ENCODE data around the gene NLRP3. TPM values are rescaled to one million over a fixed set of nuclear protein-coding genes. Genes with fewer than 3 reads are reported as not detected.

The NLRP3 gene
- polyA plus RNA-seq, 1 of the 3 experiments (the other 2 are of a cell fraction), result 0.87 TPM

- no peak for DNase-seq
- H3K79me2 ChIP-seq (ENCODE audit: insufficient read depth), result no peaks in the 10 kb centered on the region
- H4K20me1 ChIP-seq (ENCODE audit: insufficient read depth), result no peaks in the 10 kb centered on the region
- no peaks in the 10 kb centered on the region for H3K27me3 ChIP-seq (ENCODE audit: insufficient read depth)
- H3K4me3 ChIP-seq (ENCODE audit: low read depth in 2 of 2, low read length in 1 of 2), result no peak overlapping the region
- H3K27ac ChIP-seq (ENCODE audit: low read depth in 2 of 2, low read length in 1 of 2), result no peak overlapping the region
- no peaks in the 10 kb centered on the region for H3K9me2 ChIP-seq
- TF ChIP-seq RAD21 (IDR thresholded peaks at IDR 0.05; ENCODE audit: low read length) (no peak), RXRA (IDR thresholded peaks at IDR 0.05; ENCODE audit: borderline replicate concordance, low read depth) (no peak), PBX3 (IDR thresholded peaks at IDR 0.05) (no peak), REST (IDR thresholded peaks at IDR 0.05; ENCODE audit: low read depth, low read length) (no peak), MEF2A (IDR thresholded peaks at IDR 0.05; ENCODE audit: borderline replicate concordance, low read depth) (no peak), FOXM1 (IDR thresholded peaks at IDR 0.05; ENCODE audit: low read depth) (no peak), EZH2phosphoT487 (IDR thresholded peaks at IDR 0.05; ENCODE audit: borderline replicate concordance, low read depth) (no peak)
- H2AFZ ChIP-seq (ENCODE audit: low read depth), result no peak overlapping the region
- H3F3A ChIP-seq (replicated peaks; ENCODE audit: insufficient read depth), result no peaks in the 10 kb centered on the region
- H3K9me3 ChIP-seq, result no peaks in the 10 kb centered on the region
- CTCF ChIA-PET, result no interaction called here
- no peak overlapping the region for H3K9ac ChIP-seq
- no peaks in the 10 kb centered on the region for H3K36me3 ChIP-seq (replicated peaks in 1 of 2; ENCODE audit: control insufficient read depth in 1 of 2, insufficient read depth in 2 of 2, low read length in 1 of 2)
- POLR2A ChIA-PET, result no interaction called here
- no peaks in the 10 kb centered on the region for H3K4me1 ChIP-seq (ENCODE audit: control insufficient read depth in 1 of 2, insufficient read depth in 2 of 2, low read depth in 1 of 2, low read length in 1 of 2)
- H3K4me2 ChIP-seq, result no peak overlapping the region
- WGBS (ENCODE audit: low lambda C conversion rate), result 52% methylated on average over 6 of the region's 6 CpGs
Observed at GRCh38 chr1:247440001-247440620, 24.1 kb downstream of the NLRP3 start.

- no peak overlapping the region for H3K4me2 ChIP-seq
- H3K79me2 ChIP-seq (ENCODE audit: insufficient read depth), result no peaks in the 10 kb centered on the region
- H3K4me3 ChIP-seq (ENCODE audit: low read depth in 2 of 2, low read length in 1 of 2), result no peak overlapping the region
- TF ChIP-seq USF1 (IDR thresholded peaks at IDR 0.05; ENCODE audit: borderline replicate concordance, low read depth), result no peak
- TF ChIP-seq RFX5 (IDR thresholded peaks at IDR 0.05; ENCODE audit: low read length), result no peak
- TF ChIP-seq TAF1 (IDR thresholded peaks at IDR 0.05; ENCODE audit: borderline replicate concordance, low read depth, low read length), result no peak
- TF ChIP-seq NRF1 (IDR thresholded peaks at IDR 0.05; ENCODE audit: low read depth, low read length), result no peak
- no peak for TF ChIP-seq ZBTB33 (IDR thresholded peaks at IDR 0.05; ENCODE audit: borderline replicate concordance, low read depth)
- no peak for TF ChIP-seq FOXM1 (IDR thresholded peaks at IDR 0.05; ENCODE audit: low read depth)
- TF ChIP-seq MAX (IDR thresholded peaks at IDR 0.05; ENCODE audit: low read depth), result no peak
- H2AFZ ChIP-seq (ENCODE audit: low read depth), result no peak overlapping the region
- no peaks in the 10 kb centered on the region for H3K9me2 ChIP-seq
- no peaks in the 10 kb centered on the region for H3K4me1 ChIP-seq (ENCODE audit: control insufficient read depth in 1 of 2, insufficient read depth in 2 of 2, low read depth in 1 of 2, low read length in 1 of 2)
- DNase-seq, result no peak
- 29% methylated on average over 5 of the region's 5 CpGs for WGBS (ENCODE audit: low lambda C conversion rate)
- ChIA-PET CTCF (interaction anchor here (0.6 to 1.1 kb wide), 2 partner anchors 51 to 69 kb away, joined by 3 read pairs; no protein-coding TSS in a partner anchor), POLR2A (no interaction called here)
- H3F3A ChIP-seq (replicated peaks; ENCODE audit: insufficient read depth), result no peaks in the 10 kb centered on the region
- no peak overlapping the region for H3K9ac ChIP-seq
- no peaks in the 10 kb centered on the region for H3K27me3 ChIP-seq (ENCODE audit: insufficient read depth)
- H4K20me1 ChIP-seq (ENCODE audit: insufficient read depth), result no peaks in the 10 kb centered on the region
- no peaks in the 10 kb centered on the region for H3K36me3 ChIP-seq (replicated peaks in 1 of 2; ENCODE audit: control insufficient read depth in 1 of 2, insufficient read depth in 2 of 2, low read length in 1 of 2)
- no peak overlapping the region for H3K27ac ChIP-seq (ENCODE audit: low read depth in 2 of 2, low read length in 1 of 2)
- no peaks in the 10 kb centered on the region for H3K9me3 ChIP-seq
Observed at GRCh38 chr1:247441606-247442005, 25.6 kb downstream of the NLRP3 start.

Data from SK-N-SH (cell line).